WERI-Rb-1 (cell line): Measurements from ENCODE around the gene HIF1AN.
A peak's percentile ranks its signal among the peaks of the same experiment; 100 is the strongest.

Source experiments
- DNase-seq: peaks from one replicate; pipeline ENCODE4 v3.0.0-alpha.2; 2020
- H3K27ac ChIP-seq: fragments of 250-450 bp; sonication (Bioruptor Pico); 2 replicates; pipeline ENCODE4 v1.5.1; 2020; ENCODE audit warnings: mild to moderate bottlenecking, moderate library complexity
- H3K27me3 ChIP-seq: fragments of 250-450 bp; sonication (Bioruptor Pico); 2 replicates; pipeline ENCODE4 v1.5.1; 2021; ENCODE audit warnings: mild to moderate bottlenecking, low read depth, moderate library complexity; ENCODE audit not compliant: insufficient read depth, severe bottlenecking
- H3K36me3 ChIP-seq: fragments of 250-450 bp; sonication (Bioruptor Pico); 2 replicates; pipeline ENCODE4 v1.5.1; 2020; ENCODE audit warnings: mild to moderate bottlenecking, moderate library complexity
- H3K4me3 ChIP-seq: 2 replicates; pipeline ENCODE4 v1.5.1; 2011; ENCODE audit warnings: low read depth, mild to moderate bottlenecking, control low read depth, low read length
- H3K9me3 ChIP-seq: fragments of 250-450 bp; sonication (Bioruptor Pico); 2 replicates; pipeline ENCODE4 v1.5.1; 2021; ENCODE audit warnings: mild to moderate bottlenecking, moderate library complexity; ENCODE audit not compliant: severe bottlenecking
- CTCF ChIP-seq: IDR thresholded peaks from 2 replicates; pipeline ENCODE4 v1.5.1; 2011; ENCODE audit warnings: low read depth, mild to moderate bottlenecking, control low read depth, inconsistent platforms, low read length

Gene HIF1AN

GRCh38 chr10:100522945-100523344 is 12.8 kb upstream of the HIF1AN start:
- Histone ChIP-seq H3K9me3 (no peaks in the 10 kb centered on the region), H3K27me3 (peaks cover 18% of the 10 kb centered on the region), H3K4me3 (no peak overlapping the region), H3K36me3 (peaks cover 45% of the 10 kb centered on the region), H3K27ac (no peak overlapping the region)
- DNase-seq = no peak
- TF ChIP-seq CTCF = no peak

GRCh38 chr10:100524206-100524605 is 11.5 kb upstream of the HIF1AN start:
- H3K9me3 ChIP-seq = no peaks in the 10 kb centered on the region
- no peak overlapping the region for H3K4me3 ChIP-seq
- H3K27me3 ChIP-seq = peaks cover 15% of the 10 kb centered on the region
- no peak overlapping the region for H3K27ac ChIP-seq
- TF ChIP-seq CTCF = no peak
- DNase-seq = no peak
- peaks cover 52% of the 10 kb centered on the region for H3K36me3 ChIP-seq

GRCh38 chr10:100524638-100525037 is 11.1 kb upstream of the HIF1AN start:
- Histone ChIP-seq H3K4me3 (no peak overlapping the region), H3K9me3 (no peaks in the 10 kb centered on the region), H3K27me3 (peaks cover 11% of the 10 kb centered on the region), H3K36me3 (peaks cover 52% of the 10 kb centered on the region), H3K27ac (no peak overlapping the region)
- no peak for DNase-seq
- TF ChIP-seq CTCF = 0 out of 2 replicates have a peak, but pooled peaks have one; percentile 1

- Histone ChIP-seq H3K4me3 (no peak overlapping the region), H3K27ac (no peak overlapping the region), H3K9me3 (no peaks in the 10 kb centered on the region), H3K27me3 (no peaks in the 10 kb centered on the region), H3K36me3 (peaks cover 50% of the 10 kb centered on the region)
- TF ChIP-seq CTCF = no peak
- DNase-seq = no peak
Observed at GRCh38 chr10:100528123-100528886, 7.4 kb upstream of the HIF1AN start.

GRCh38 chr10:100528921-100529474 is 6.7 kb upstream of the HIF1AN start:
- H3K9me3 ChIP-seq = no peaks in the 10 kb centered on the region
- TF ChIP-seq CTCF = no peak
- DNase-seq = no peak
- H3K4me3 ChIP-seq = peak overlapping the region; percentile 90
- H3K27me3 ChIP-seq = no peaks in the 10 kb centered on the region
- peak overlapping the region; percentile 65 for H3K27ac ChIP-seq
- H3K36me3 ChIP-seq = peaks cover 44% of the 10 kb centered on the region
